Measurements from ENCODE around the gene C1orf53. TPM values are rescaled to one million over a fixed set of nuclear protein-coding genes. Genes with fewer than 3 reads are reported as not detected.

The C1orf53 gene
- total and polyA plus RNA-seq, 4 experiments from 2014 or later, result not detected

DNA sequence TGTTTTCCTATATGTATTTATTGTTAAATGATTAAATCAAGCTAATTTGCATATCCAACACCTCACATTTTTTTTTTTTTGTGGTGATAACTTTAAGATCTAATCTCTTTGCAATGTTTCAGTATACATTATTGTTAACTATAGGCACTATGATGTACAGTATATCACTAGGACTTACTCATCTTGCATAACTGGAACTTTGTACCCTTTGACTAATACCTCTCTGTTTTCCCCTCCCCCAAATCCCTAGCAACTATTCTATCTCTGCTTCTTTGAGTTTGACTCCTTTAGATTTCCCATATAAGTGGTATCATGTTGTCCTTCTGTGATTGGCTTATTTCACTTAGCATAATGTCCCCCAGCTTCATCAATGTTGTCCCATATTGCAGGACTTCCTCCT lies 9.7 kb upstream of the C1orf53 start:
- Mint-ChIP-seq H3K36me3 (no peaks in the 10 kb centered on the region), H3K27me3 (peaks cover 36 to 48% of the 10 kb centered on the region in 2 donors), H3K27ac (no peak overlapping the region), H3K9me3 (peaks cover 0 to 7% (median under 1%) of the 10 kb centered on the region in 8 donors), H3K4me3 (no peak overlapping the region), H3K4me1 (no peaks in the 10 kb centered on the region)
- no peak for DNase-seq
- intact Hi-C loops (cut with micrococcal nuclease), result no loop called here
- no peaks in the 10 kb centered on the region for H3K4me1 ChIP-seq (ENCODE audit: insufficient read depth, low read length)
- CTCF ChIA-PET (ENCODE audit: partially characterized antibody), result interaction anchor here (0.9 kb wide), 1 partner anchor 24 kb away, joined by 3 read pairs; no protein-coding TSS in a partner anchor
- no peaks in the 10 kb centered on the region for H3K9me3 ChIP-seq (ENCODE audit: control insufficient read depth in 1 of 2, low read length in 2 of 2)
- no peaks in the 10 kb centered on the region for H3K36me3 ChIP-seq (ENCODE audit: insufficient read depth, low read length)
- H3K27me3 ChIP-seq (ENCODE audit: insufficient read depth, low read length), result peaks cover 4% of the 10 kb centered on the region
- POLR2A ChIA-PET (ENCODE audit: partially characterized antibody), result no interaction called here
- no peak overlapping the region for H3K27ac ChIP-seq (ENCODE audit: low read depth, low read length)
- H3K4me3 ChIP-seq (ENCODE audit: low read length in 2 of 2), result no peak overlapping the region

DNA sequence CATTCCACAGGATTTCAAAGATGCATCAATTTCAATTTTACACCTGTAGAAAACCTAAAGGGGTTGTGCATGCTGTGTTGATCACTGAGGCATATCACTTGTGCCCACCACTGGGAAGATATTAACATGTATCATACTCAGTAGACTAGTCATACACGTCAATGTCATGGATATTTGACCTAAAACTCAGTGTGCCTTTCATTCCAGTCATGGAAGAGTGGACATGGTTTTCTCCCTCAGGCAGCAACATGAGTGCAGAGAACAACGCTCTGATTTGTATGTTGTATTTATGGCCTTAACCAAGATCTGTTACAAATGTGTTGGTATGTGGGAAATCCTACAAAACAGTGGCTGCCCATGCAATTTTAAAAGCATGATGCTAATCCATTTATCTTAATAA lies 6.1 kb upstream of the C1orf53 start:
- CTCF ChIA-PET (ENCODE audit: partially characterized antibody), result no interaction called here
- POLR2A ChIA-PET (ENCODE audit: partially characterized antibody), result no interaction called here
- peaks cover 4% of the 10 kb centered on the region for H3K27me3 ChIP-seq (ENCODE audit: insufficient read depth, low read length)
- no peak overlapping the region for H3K4me3 ChIP-seq (ENCODE audit: low read length in 2 of 2)
- Mint-ChIP-seq H3K9me3 (peaks cover 0 to 7% (median 0%) of the 10 kb centered on the region in 8 donors), H3K4me3 (no peak overlapping the region), H3K27ac (no peak overlapping the region), H3K27me3 (peaks cover 31 to 48% of the 10 kb centered on the region in 2 donors), H3K36me3 (no peaks in the 10 kb centered on the region), H3K4me1 (peaks cover 0 to 2% (median 0%) of the 10 kb centered on the region in 4 donors)
- no peak overlapping the region for H3K27ac ChIP-seq (ENCODE audit: low read depth, low read length)
- no peaks in the 10 kb centered on the region for H3K4me1 ChIP-seq (ENCODE audit: insufficient read depth, low read length)
- no peaks in the 10 kb centered on the region for H3K36me3 ChIP-seq (ENCODE audit: insufficient read depth, low read length)
- H3K9me3 ChIP-seq (ENCODE audit: control insufficient read depth in 1 of 2, low read length in 2 of 2), result no peaks in the 10 kb centered on the region
- intact Hi-C loops (cut with micrococcal nuclease), result no loop called here
- DNase-seq, result no peak

DNA sequence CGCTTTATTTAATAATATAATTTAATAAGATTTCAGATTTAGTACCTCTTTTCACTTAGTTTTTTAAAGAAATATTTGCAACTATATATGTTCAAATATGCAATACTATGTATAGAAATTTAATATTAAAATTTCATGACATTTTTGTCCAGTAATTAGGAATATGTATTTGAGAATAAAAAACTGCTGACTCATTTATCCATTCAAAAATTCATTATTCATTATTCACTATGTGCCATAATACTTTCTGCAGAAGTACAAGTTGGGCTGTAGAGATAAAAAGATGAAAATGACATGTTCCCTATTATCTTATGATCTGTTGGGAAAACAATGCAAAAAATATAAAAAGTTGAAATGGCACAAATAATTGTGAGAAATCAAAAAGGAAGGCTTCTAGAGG lies 3.4 kb upstream of the C1orf53 start:
- DNase-seq, result no peak
- ChIA-PET POLR2A (ENCODE audit: partially characterized antibody) (interaction anchor here (1.1 kb wide), 1 partner anchor 15 kb away, joined by 3 read pairs; no protein-coding TSS in a partner anchor), CTCF (ENCODE audit: partially characterized antibody) (interaction anchor here (1.2 to 2.0 kb wide), 2 partner anchors 17 to 25 kb away, joined by 3 to 8 read pairs; no protein-coding TSS in a partner anchor)
- no peak overlapping the region for H3K4me3 ChIP-seq (ENCODE audit: low read length in 2 of 2)
- no peaks in the 10 kb centered on the region for H3K36me3 ChIP-seq (ENCODE audit: insufficient read depth, low read length)
- H3K27me3 ChIP-seq (ENCODE audit: insufficient read depth, low read length), result peaks cover 10% of the 10 kb centered on the region
- Mint-ChIP-seq H3K4me1 (peaks cover 2 to 18% (median 10%) of the 10 kb centered on the region in 4 donors), H3K4me3 (no peak overlapping the region), H3K27me3 (peaks cover 22 to 38% of the 10 kb centered on the region in 2 donors), H3K9me3 (peaks cover 0 to 7% (median under 1%) of the 10 kb centered on the region in 8 donors), H3K36me3 (peaks cover 0 to 2% of the 10 kb centered on the region in 2 donors), H3K27ac (no peak overlapping the region)
- intact Hi-C loops (cut with micrococcal nuclease), result no loop called here
- peaks cover 15% of the 10 kb centered on the region for H3K4me1 ChIP-seq (ENCODE audit: insufficient read depth, low read length)
- H3K9me3 ChIP-seq (ENCODE audit: control insufficient read depth in 1 of 2, low read length in 2 of 2), result no peaks in the 10 kb centered on the region
- no peak overlapping the region for H3K27ac ChIP-seq (ENCODE audit: low read depth, low read length)

DNA sequence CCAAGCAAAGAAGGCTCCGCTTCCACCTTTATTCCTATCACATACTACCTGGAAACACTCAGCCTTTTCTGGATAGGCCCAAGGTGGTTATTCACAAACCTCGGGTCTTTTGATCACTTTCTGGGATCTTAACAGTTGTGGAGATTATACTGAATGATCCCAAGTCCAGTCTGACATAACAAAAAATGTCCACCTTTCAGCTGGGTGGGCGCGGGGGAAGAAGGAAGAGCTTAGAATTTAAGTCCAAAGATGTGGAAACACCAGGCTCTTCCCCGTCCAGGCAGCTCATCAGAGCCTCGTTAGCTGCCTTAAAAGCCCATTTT lies 338 bp upstream of the C1orf53 start:
- Histone ChIP-seq H3K36me3 (ENCODE audit: insufficient read depth, low read length) (no peaks in the 10 kb centered on the region), H3K27ac (ENCODE audit: low read depth, low read length) (peak overlapping the region; percentile 44), H3K9me3 (ENCODE audit: control insufficient read depth in 1 of 2, low read length in 2 of 2) (no peaks in the 10 kb centered on the region), H3K27me3 (ENCODE audit: insufficient read depth, low read length) (peaks cover 40% of the 10 kb centered on the region), H3K4me1 (ENCODE audit: insufficient read depth, low read length) (peaks cover 15% of the 10 kb centered on the region), H3K4me3 (ENCODE audit: low read length in 2 of 2) (peak overlapping the region; percentile 26 to 75)
- peak overlapping the region; percentile 77 to 92 (median 82) for H3K4me3 Mint-ChIP-seq
- H3K9me3 Mint-ChIP-seq, result peaks cover 0 to 7% (median 0%) of the 10 kb centered on the region in 8 donors
- DNase-seq, result no peak
- POLR2A ChIA-PET (ENCODE audit: partially characterized antibody), result interaction anchor here (1.0 to 1.7 kb wide), 5 partner anchors 9 to 395 kb away, joined by 3 to 13 read pairs (median 6); partner anchors contain the start of gene DENND1B
- H3K4me1 Mint-ChIP-seq, result peaks cover 2 to 18% (median 12%) of the 10 kb centered on the region in 4 donors
- intact Hi-C loops (cut with micrococcal nuclease), result loop anchor here (2.0 to 10.0 kb wide), 3 partner anchors 17 to 1033 kb away; partner anchors contain the start of gene DENND1B
- H3K27me3 Mint-ChIP-seq, result peaks cover 29 to 48% of the 10 kb centered on the region in 2 donors
- H3K36me3 Mint-ChIP-seq, result peaks cover 0 to 2% of the 10 kb centered on the region in 2 donors
- CTCF ChIA-PET (ENCODE audit: partially characterized antibody), result interaction anchor here (0.9 to 1.8 kb wide), 4 partner anchors 12 to 376 kb away, joined by 3 to 8 read pairs (median 3); no protein-coding TSS in a partner anchor
- H3K27ac Mint-ChIP-seq, result peak overlapping the region in 4 of 7 donors; percentile 20 to 83 (median 54)

DNA sequence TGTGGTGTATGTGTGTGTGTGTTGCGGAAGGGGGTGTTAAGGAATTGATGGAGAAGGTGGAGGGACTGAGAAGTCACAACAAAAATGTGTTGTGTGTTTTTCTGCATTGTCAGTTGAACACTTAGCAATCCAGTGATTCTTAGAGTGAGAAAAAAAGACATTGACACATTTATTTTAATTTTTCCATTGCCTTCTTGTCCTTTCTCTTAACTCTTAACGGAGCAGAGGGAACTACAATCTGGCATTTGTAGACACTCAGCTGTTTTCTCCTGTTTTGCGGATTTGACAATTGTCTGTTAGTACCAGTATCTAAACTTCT lies 725 bp downstream of the C1orf53 start:
- H3K4me3 ChIP-seq (ENCODE audit: low read length in 2 of 2), result peak overlapping the region; percentile 26 to 75
- intact Hi-C loops (cut with micrococcal nuclease), result loop anchor here (2.0 to 10.0 kb wide), 3 partner anchors 16 to 1032 kb away; partner anchors contain the start of gene DENND1B
- peaks cover 0 to 2% of the 10 kb centered on the region in 2 donors for H3K36me3 Mint-ChIP-seq
- POLR2A ChIA-PET (ENCODE audit: partially characterized antibody), result interaction anchor here (0.8 to 1.7 kb wide), 10 partner anchors 7 to 513 kb away, joined by 3 to 13 read pairs (median 4); partner anchors contain the start of gene DENND1B
- H3K27me3 Mint-ChIP-seq, result peaks cover 33 to 48% of the 10 kb centered on the region in 2 donors
- no peak for DNase-seq
- peaks cover 15% of the 10 kb centered on the region for H3K4me1 ChIP-seq (ENCODE audit: insufficient read depth, low read length)
- H3K4me1 Mint-ChIP-seq, result peaks cover 2 to 19% (median 13%) of the 10 kb centered on the region in 4 donors
- peaks cover 48% of the 10 kb centered on the region for H3K27me3 ChIP-seq (ENCODE audit: insufficient read depth, low read length)
- H3K36me3 ChIP-seq (ENCODE audit: insufficient read depth, low read length), result no peaks in the 10 kb centered on the region
- peak overlapping the region; percentile 30 to 85 (median 66) for H3K27ac Mint-ChIP-seq
- no peak overlapping the region for H3K27ac ChIP-seq (ENCODE audit: low read depth, low read length)
- H3K4me3 Mint-ChIP-seq, result peak overlapping the region; percentile 86 to 93 (median 88)
- peaks cover 0 to 7% (median 0%) of the 10 kb centered on the region in 8 donors for H3K9me3 Mint-ChIP-seq
- CTCF ChIA-PET (ENCODE audit: partially characterized antibody), result interaction anchor here (0.7 to 1.8 kb wide), 4 partner anchors 11 to 377 kb away, joined by 3 to 8 read pairs (median 4); no protein-coding TSS in a partner anchor
- no peaks in the 10 kb centered on the region for H3K9me3 ChIP-seq (ENCODE audit: control insufficient read depth in 1 of 2, low read length in 2 of 2)

DNA sequence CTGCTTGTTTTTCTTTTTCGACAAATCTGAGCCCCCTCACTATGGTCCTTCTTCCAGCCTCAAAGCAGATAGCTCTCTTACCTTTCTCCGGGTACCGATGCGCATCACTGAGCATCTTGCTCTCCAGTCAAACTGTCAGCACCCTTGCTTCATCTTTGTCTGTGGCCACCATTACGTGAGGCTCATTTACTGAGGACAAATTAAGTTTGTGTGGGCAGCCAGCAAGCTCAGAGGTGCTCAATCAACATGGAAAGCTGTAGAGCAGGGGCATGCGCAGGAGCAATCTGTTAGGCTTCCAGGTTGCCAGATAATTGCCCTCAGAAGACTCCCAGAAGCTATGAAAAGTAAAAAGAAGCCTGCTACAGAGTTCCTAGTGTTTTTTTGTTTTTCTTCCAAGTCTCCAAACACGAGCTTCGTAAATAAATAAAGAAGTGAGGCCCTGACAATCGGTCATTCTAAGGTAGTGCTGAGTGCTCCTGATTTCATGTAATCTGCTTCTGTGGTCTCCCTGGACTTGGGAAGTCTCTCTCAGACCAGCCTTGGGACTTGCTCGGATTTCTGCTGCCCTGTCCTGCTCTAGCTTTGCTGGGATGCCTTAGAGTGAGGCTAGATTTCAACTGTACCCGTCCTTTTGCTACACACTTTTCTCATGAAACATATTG lies 1.8 kb downstream of the C1orf53 start:
- no peak overlapping the region for H3K4me3 ChIP-seq (ENCODE audit: low read length in 2 of 2)
- H3K9me3 ChIP-seq (ENCODE audit: control insufficient read depth in 1 of 2, low read length in 2 of 2), result no peaks in the 10 kb centered on the region
- intact Hi-C loops (cut with micrococcal nuclease), result loop anchor here (10.0 kb wide), 1 partner anchor 1031 kb away; no protein-coding TSS in a partner anchor
- peaks cover 59% of the 10 kb centered on the region for H3K27me3 ChIP-seq (ENCODE audit: insufficient read depth, low read length)
- CTCF ChIA-PET (ENCODE audit: partially characterized antibody), result interaction anchor here (1.2 to 2.9 kb wide), 2 partner anchors 10 to 20 kb away, joined by 3 to 14 read pairs; no protein-coding TSS in a partner anchor
- Mint-ChIP-seq H3K27ac (peak overlapping the region in 1 of 7 donors; percentile 28), H3K4me3 (peak overlapping the region in 3 of 8 donors; percentile 49 to 93 (median 53)), H3K27me3 (peaks cover 42 to 56% of the 10 kb centered on the region in 2 donors), H3K36me3 (peaks cover 0 to 2% of the 10 kb centered on the region in 2 donors), H3K4me1 (peaks cover 13 to 30% (median 23%) of the 10 kb centered on the region in 4 donors), H3K9me3 (peaks cover 0 to 7% (median 0%) of the 10 kb centered on the region in 8 donors)
- POLR2A ChIA-PET (ENCODE audit: partially characterized antibody), result interaction anchor here (0.8 to 0.9 kb wide), 2 partner anchors 14 kb away, joined by 3 to 4 read pairs; partner anchors contain the start of gene LHX9
- peak in 1 of 5 donors; percentile 4 for DNase-seq
- H3K36me3 ChIP-seq (ENCODE audit: insufficient read depth, low read length), result no peaks in the 10 kb centered on the region
- H3K4me1 ChIP-seq (ENCODE audit: insufficient read depth, low read length), result peaks cover 25% of the 10 kb centered on the region
- no peak overlapping the region for H3K27ac ChIP-seq (ENCODE audit: low read depth, low read length)
